GM12874 (cell line): ENCODE measurements around the gene OSBP.

Experiments
- TF ChIP-seq, protein P1 (sequence below): IDR thresholded peaks from 2 replicates; pipeline ENCODE4 v1.5.1; 2011; ENCODE audit warnings: low read depth, mild to moderate bottlenecking, control low read depth, low read length, moderate library complexity; ENCODE audit not compliant: insufficient read depth

OSBP gene

DNA sequence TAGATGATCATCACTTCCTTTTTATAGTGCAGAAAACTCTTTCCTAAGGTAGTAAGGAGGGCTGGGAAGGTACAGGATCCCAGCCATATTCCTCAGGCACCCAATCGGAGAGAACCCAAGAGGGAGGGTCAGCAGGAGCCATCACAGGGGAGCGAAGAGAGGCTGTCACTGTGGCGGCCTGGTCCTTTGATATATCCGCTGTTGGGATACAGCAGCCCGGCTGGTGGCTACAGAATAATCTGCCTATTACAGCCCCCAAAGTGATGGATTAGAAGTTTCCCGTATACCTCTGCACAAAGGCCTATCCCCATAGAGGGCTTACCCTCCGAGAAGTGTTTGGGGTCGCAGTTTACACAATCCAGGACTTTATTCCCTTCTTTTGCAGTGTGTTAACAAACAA lies 55.7 kb downstream of the OSBP start:
- TF ChIP-seq, protein P1, sequence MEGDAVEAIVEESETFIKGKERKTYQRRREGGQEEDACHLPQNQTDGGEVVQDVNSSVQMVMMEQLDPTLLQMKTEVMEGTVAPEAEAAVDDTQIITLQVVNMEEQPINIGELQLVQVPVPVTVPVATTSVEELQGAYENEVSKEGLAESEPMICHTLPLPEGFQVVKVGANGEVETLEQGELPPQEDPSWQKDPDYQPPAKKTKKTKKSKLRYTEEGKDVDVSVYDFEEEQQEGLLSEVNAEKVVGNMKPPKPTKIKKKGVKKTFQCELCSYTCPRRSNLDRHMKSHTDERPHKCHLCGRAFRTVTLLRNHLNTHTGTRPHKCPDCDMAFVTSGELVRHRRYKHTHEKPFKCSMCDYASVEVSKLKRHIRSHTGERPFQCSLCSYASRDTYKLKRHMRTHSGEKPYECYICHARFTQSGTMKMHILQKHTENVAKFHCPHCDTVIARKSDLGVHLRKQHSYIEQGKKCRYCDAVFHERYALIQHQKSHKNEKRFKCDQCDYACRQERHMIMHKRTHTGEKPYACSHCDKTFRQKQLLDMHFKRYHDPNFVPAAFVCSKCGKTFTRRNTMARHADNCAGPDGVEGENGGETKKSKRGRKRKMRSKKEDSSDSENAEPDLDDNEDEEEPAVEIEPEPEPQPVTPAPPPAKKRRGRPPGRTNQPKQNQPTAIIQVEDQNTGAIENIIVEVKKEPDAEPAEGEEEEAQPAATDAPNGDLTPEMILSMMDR, result no peak

DNA sequence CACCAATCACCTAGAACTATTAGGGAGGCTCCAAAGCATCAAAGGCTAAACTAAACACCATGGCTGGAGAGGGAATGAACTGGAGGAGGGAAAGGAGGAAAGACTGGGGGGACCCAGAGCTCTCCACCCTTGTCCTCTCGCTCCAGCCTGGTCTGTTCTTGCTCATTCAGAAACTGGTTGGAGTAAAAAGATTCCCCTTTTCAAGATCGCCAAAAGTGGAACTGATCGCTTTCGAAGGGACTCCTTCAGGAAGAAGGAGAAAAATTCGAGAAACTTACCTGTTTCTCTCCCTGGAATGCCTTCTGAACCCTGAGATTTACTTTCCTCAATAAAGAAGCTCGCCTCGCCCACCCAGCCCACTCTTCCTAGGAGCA lies 57.3 kb downstream of the OSBP start:
- TF ChIP-seq, protein P1, result no peak

DNA sequence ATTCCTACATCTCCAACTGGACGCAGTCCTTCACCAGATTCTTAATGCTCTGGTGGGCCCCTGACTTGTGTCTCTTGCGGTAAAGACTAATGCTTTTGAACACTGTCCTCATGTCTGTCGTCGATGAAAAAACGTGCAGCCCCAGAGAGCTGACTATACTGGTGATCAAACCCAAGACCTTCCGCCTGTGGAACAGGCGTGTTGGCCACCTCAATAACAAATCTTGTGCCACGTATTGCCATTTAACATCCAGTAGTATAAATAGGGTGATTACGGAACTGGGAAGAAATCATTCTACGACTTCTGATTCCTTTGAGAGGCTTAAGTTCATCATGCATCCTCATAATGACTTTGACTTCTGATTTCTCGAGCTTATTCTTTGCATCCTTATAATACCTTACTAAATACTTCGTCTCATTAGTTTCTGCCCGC lies 58.6 kb downstream of the OSBP start:
- TF ChIP-seq, protein P1, result no peak

DNA sequence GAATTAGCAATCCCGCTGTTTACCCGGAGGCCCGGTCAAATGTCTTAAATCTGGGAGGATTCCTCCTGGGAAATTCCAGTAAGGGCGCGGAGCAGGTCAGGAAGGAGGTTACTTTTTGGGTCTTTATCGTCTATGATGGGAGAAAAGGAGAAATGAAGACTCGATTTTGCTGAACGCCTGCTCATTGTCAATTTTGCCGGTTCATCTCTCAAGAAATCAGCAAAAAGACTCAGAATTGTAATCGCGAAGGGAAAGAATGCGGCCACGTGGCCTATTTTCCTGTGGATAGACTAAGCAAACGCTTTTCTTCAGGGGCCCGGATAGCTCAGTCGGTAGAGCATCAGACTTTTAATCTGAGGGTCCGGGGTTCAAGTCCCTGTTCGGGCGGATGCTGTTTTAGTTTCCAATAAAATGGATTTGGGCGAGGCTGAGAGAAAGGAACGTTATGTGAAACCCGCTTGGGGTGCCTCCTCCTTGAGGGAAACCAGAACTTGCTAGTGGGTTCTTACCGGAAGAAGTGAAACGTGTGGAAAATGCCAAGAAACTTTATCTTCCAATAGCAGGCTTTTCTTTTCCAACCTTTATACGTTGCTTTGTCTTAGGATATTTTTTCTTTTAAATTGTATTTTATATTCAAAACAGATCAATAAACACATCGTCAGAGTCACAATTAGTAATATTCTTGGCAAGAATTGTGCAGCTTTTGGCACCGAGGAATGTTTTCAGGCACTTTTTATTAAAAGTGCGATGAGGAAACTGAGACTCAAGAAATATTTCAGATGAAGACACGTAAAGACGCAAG lies 59.3 kb downstream of the OSBP start:
- TF ChIP-seq, protein P1, result no peak

DNA sequence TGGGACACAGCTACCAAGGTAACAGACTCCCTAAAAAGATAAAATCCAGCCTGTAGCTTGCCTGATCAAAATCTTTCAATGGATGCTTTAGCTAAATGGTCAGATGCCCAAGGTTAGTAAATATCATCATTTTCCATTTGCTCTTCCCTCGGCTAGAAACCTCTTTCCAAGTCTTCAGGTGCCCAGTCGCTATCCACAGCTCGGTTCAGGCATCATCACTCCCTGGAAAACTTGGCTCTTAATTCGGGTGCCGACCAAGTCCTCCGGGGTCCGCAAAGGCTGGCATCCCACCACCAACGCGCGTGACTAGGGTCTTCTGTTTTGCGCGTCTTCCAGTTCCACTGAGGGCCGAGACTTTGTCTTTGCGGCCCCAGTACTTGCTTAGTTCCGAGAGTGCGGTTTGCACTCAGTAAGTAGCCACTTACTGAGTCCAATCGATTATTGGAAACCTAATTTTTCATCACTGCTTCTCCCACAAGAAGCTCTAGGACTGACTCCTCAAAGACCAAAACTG lies 59.9 kb downstream of the OSBP start:
- TF ChIP-seq, protein P1, result no peak

DNA sequence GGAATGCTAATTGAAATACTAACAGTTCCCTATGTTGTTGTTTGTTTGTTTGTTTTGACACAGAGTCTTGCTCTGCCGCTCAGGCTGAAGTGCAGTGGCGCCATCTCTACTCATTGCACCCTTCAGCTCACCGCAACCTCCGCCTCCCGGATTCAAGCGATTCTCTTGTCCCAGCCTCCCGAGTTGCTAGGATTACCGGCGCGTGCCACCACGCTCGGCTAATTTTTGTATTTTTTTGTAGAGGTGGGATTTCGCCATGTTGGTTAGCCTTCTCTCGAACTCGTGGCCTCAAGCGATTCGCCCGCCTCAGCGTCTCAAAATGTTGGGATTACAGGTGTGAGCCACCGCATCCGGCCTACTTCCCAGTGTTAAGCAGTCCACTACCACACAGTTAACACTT lies 62.3 kb downstream of the OSBP start:
- TF ChIP-seq, protein P1, result no peak

DNA sequence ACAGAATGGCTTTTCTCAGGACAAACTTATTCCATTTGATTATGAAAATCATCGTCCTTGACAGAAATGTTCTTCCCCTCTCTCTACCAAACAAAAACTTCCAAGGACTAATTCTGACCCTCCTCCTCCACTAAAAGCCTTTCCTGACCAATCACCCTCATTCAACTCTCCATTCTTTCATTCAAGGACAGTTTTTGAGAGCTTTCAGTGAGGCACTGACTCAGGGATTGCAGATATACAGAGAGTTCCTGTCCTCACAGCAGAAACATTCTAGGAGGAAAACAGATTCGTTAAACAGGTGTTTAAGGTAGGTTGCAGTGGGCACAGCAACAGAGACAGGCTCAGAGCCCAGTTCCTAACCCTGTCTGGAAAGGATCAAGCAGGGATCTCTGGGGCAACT lies 62.7 kb downstream of the OSBP start:
- TF ChIP-seq, protein P1, result no peak
